ENCODE data around the gene MYL2. TPM values are rescaled to one million over a fixed set of nuclear protein-coding genes. Genes with fewer than 3 reads are reported as not detected.
"Not testable (repeated sequence)": the region's sequence is repeated elsewhere in the genome, so short reads cannot be mapped to it uniquely, and the experiment has no call there.

MYL2 gene
- total RNA-seq, 5 donors from 2014 or later (not counting 1 experiment from before 2014, with no cell fraction given): not detected

DNA sequence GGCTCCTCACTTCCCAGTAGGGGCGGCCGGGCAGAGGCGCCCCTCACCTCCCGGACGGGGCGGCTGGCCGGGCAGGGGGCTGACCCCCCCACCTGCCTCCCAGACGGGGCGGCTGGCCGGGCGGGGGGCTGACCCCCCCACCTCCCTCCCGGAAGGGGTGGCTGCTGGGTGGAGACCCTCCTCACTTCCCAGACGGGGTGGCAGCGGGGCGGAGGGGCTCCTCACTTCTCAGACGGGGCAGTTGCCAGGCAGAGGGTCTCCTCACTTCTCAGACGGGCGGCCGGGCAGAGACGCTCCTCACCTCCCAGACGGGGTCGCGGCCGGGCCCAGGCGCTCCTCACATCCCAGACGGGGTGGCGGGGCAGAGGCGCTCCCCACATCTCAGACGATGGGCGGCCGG is 30.5 kb upstream of the MYL2 start:
- H3K4me1 Mint-ChIP-seq; H3K9me3 Mint-ChIP-seq; H3K36me3 Mint-ChIP-seq; CTCF ChIA-PET; POLR2A ChIA-PET; ATAC-seq (replicated peaks in 1 of 4); H3K27me3 ChIP-seq (replicated peaks in 1 of 2; ENCODE audit: control insufficient read depth in 2 of 2, extremely low read depth in 1 of 2, insufficient read depth in 2 of 2, low read length in 1 of 2); H3K4me1 ChIP-seq (ENCODE audit: control insufficient read depth in 1 of 2, extremely low read depth in 1 of 2, insufficient read depth in 2 of 2, low read length in 2 of 2); H3K4me3 Mint-ChIP-seq; H3K27me3 Mint-ChIP-seq; H3K36me3 ChIP-seq (ENCODE audit: control insufficient read depth in 2 of 2, extremely low read depth in 1 of 2, insufficient read depth in 1 of 2, low read length in 1 of 2); H3K27ac ChIP-seq (ENCODE audit: low read length); H3K4me3 ChIP-seq (ENCODE audit: control insufficient read depth in 1 of 2, extremely low read depth in 1 of 2, low read length in 1 of 2); DNase-seq; H3K9me3 ChIP-seq; H3K27ac Mint-ChIP-seq: not testable (repeated sequence)
- WGBS (ENCODE audit: insufficient coverage): 100% methylated on average over 1 of the region's 31 CpGs

GRCh38 chr12:110950466-110950865 is 30.1 kb upstream of the MYL2 start:
- WGBS (ENCODE audit: insufficient coverage): no CpG with 5 or more reads among the region's 31 CpGs
- not testable (repeated sequence) for H3K27ac ChIP-seq (ENCODE audit: low read length)

DNA sequence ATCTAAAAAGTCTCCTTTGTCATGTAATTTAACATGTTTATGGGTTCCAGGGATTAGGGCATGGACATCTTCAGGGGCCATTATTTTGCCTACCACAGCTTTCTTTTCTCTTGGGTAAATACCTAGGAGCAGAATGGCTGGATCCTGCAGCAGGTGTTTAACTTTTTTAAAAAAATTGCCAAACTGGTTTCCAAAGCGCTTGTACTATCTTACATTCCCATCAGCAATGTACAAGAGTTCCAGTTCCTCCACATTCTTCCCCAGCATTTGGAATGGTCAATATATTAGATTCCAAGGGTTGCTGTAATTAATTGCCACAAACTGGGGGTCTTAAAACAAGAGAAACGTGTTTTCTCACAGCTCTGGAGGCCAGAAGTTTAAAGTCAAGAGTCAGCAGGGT is 27.7 kb upstream of the MYL2 start:
- H3K4me1 Mint-ChIP-seq: no peaks in the 10 kb centered on the region
- Histone ChIP-seq H3K4me3 (ENCODE audit: control insufficient read depth in 1 of 2, extremely low read depth in 1 of 2, low read length in 1 of 2) (no peak overlapping the region), H3K27ac (ENCODE audit: low read length) (no peak overlapping the region), H3K36me3 (ENCODE audit: control insufficient read depth in 2 of 2, extremely low read depth in 1 of 2, insufficient read depth in 1 of 2, low read length in 1 of 2) (no peaks in the 10 kb centered on the region), H3K4me1 (ENCODE audit: control insufficient read depth in 1 of 2, extremely low read depth in 1 of 2, insufficient read depth in 2 of 2, low read length in 2 of 2) (no peaks in the 10 kb centered on the region), H3K9me3 (peaks cover 2% of the 10 kb centered on the region), H3K27me3 (replicated peaks in 1 of 2; ENCODE audit: control insufficient read depth in 2 of 2, extremely low read depth in 1 of 2, insufficient read depth in 2 of 2, low read length in 1 of 2) (no peaks in the 10 kb centered on the region)
- ChIA-PET POLR2A (no interaction called here), CTCF (no interaction called here)
- no peak overlapping the region for H3K27ac Mint-ChIP-seq
- H3K27me3 Mint-ChIP-seq: peaks cover 4 to 5% of the 10 kb centered on the region in 2 donors
- 18% methylated on average over 1 of the region's 2 CpGs for WGBS (ENCODE audit: insufficient coverage)
- no peaks in the 10 kb centered on the region for H3K36me3 Mint-ChIP-seq
- peaks cover 0 to 13% (median 12%) of the 10 kb centered on the region in 3 donors for H3K9me3 Mint-ChIP-seq
- no peak overlapping the region for H3K4me3 Mint-ChIP-seq
- ATAC-seq (replicated peaks in 1 of 4): no peak
- DNase-seq: no peak

More at GRCh38 chr12:110950466-110950865, 30.1 kb upstream of the MYL2 start:
- H3K9me3 ChIP-seq; H3K27ac Mint-ChIP-seq; H3K4me1 ChIP-seq (ENCODE audit: control insufficient read depth in 1 of 2, extremely low read depth in 1 of 2, insufficient read depth in 2 of 2, low read length in 2 of 2); H3K4me1 Mint-ChIP-seq; CTCF ChIA-PET; H3K27me3 Mint-ChIP-seq; H3K4me3 ChIP-seq (ENCODE audit: control insufficient read depth in 1 of 2, extremely low read depth in 1 of 2, low read length in 1 of 2); POLR2A ChIA-PET; H3K27me3 ChIP-seq (replicated peaks in 1 of 2; ENCODE audit: control insufficient read depth in 2 of 2, extremely low read depth in 1 of 2, insufficient read depth in 2 of 2, low read length in 1 of 2); H3K36me3 Mint-ChIP-seq; H3K36me3 ChIP-seq (ENCODE audit: control insufficient read depth in 2 of 2, extremely low read depth in 1 of 2, insufficient read depth in 1 of 2, low read length in 1 of 2); H3K4me3 Mint-ChIP-seq; ATAC-seq (replicated peaks in 1 of 4); DNase-seq: not testable (repeated sequence)
- peaks cover 0 to 12% (median 11%) of the 10 kb centered on the region in 3 donors for H3K9me3 Mint-ChIP-seq

DNA sequence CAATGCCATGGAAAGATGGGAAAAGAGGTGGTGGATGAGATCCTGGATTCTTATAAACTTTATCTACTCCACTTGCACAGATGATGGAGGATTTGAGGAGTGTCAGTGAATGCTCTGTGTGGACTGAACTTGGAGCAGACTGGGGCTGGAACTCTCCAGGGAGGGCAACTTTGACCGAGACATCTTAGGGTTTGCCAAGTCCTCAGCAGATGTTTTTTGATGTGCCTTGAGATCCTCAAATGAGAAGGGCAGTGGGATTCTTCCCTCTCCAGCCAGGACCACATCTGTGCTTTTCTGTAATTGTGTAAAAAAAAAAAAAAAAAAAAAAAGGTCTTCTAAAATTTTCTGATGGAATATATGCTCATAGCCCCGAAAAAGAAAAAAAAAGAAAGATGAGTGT is 23.0 kb upstream of the MYL2 start:
- no peaks in the 10 kb centered on the region for H3K4me1 ChIP-seq (ENCODE audit: control insufficient read depth in 1 of 2, extremely low read depth in 1 of 2, insufficient read depth in 2 of 2, low read length in 2 of 2)
- Mint-ChIP-seq H3K27ac (no peak overlapping the region), H3K4me3 (no peak overlapping the region), H3K27me3 (peaks cover 7 to 10% of the 10 kb centered on the region in 2 donors), H3K36me3 (no peaks in the 10 kb centered on the region), H3K4me1 (no peaks in the 10 kb centered on the region), H3K9me3 (peaks cover 0 to 13% (median 12%) of the 10 kb centered on the region in 3 donors)
- H3K36me3 ChIP-seq (ENCODE audit: control insufficient read depth in 2 of 2, extremely low read depth in 1 of 2, insufficient read depth in 1 of 2, low read length in 1 of 2): no peaks in the 10 kb centered on the region
- DNase-seq: no peak
- H3K27ac ChIP-seq (ENCODE audit: low read length): no peak overlapping the region
- WGBS (ENCODE audit: insufficient coverage): no CpG with 5 or more reads among the region's 2 CpGs
- CTCF ChIA-PET: no interaction called here
- H3K4me3 ChIP-seq (ENCODE audit: control insufficient read depth in 1 of 2, extremely low read depth in 1 of 2, low read length in 1 of 2): no peak overlapping the region
- H3K27me3 ChIP-seq (replicated peaks in 1 of 2; ENCODE audit: control insufficient read depth in 2 of 2, extremely low read depth in 1 of 2, insufficient read depth in 2 of 2, low read length in 1 of 2): peaks cover 0 to 12% of the 10 kb centered on the region in 2 experiments
- H3K9me3 ChIP-seq: peaks cover 2% of the 10 kb centered on the region
- ATAC-seq (replicated peaks in 1 of 4): no peak
- POLR2A ChIA-PET: no interaction called here

GRCh38 chr12:110941391-110941790 is 21.0 kb upstream of the MYL2 start:
- POLR2A ChIA-PET: no interaction called here
- H3K4me1 ChIP-seq (ENCODE audit: control insufficient read depth in 1 of 2, extremely low read depth in 1 of 2, insufficient read depth in 2 of 2, low read length in 2 of 2): peaks cover 0 to 6% of the 10 kb centered on the region in 2 experiments
- H3K36me3 ChIP-seq (ENCODE audit: control insufficient read depth in 2 of 2, extremely low read depth in 1 of 2, insufficient read depth in 1 of 2, low read length in 1 of 2): no peaks in the 10 kb centered on the region
- DNase-seq (no peak), ATAC-seq (replicated peaks in 1 of 4) (no peak)
- Mint-ChIP-seq H3K4me3 (no peak overlapping the region), H3K9me3 (peaks cover 0 to 10% (median 10%) of the 10 kb centered on the region in 3 donors), H3K36me3 (no peaks in the 10 kb centered on the region), H3K27me3 (peaks cover 15 to 21% of the 10 kb centered on the region in 2 donors), H3K27ac (no peak overlapping the region), H3K4me1 (peaks cover 6 to 7% (median 6%) of the 10 kb centered on the region in 3 donors)
- peaks cover 0 to 25% of the 10 kb centered on the region in 2 experiments for H3K27me3 ChIP-seq (replicated peaks in 1 of 2; ENCODE audit: control insufficient read depth in 2 of 2, extremely low read depth in 1 of 2, insufficient read depth in 2 of 2, low read length in 1 of 2)
- H3K27ac ChIP-seq (ENCODE audit: low read length): no peak overlapping the region
- H3K4me3 ChIP-seq (ENCODE audit: control insufficient read depth in 1 of 2, extremely low read depth in 1 of 2, low read length in 1 of 2): no peak overlapping the region
- CTCF ChIA-PET: no interaction called here
- H3K9me3 ChIP-seq: peaks cover 2% of the 10 kb centered on the region
- 80% methylated on average over 3 of the region's 6 CpGs for WGBS (ENCODE audit: insufficient coverage)

DNA sequence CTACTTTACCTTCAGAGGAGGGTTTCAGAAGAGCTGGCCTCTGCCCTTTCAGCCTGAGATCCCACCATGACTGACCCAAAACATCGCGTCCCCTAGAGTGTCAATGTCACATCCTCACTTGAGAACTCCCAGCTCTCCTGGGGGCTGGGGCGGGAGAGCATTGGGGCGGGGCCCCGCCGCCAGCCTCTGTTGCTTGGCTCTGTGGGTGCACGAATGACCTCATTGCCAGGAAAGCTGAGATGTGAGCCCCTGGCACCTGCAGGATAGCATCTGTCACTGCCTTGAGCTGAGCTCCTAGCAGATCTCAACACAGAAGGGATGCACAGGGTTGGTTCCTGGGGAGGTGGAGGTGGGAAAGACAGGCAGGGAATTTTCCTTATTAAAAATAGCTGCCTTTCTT is 20.6 kb upstream of the MYL2 start:
- ATAC-seq (replicated peaks in 1 of 4) (no peak), DNase-seq (no peak)
- 75% methylated on average over 5 of the region's 7 CpGs for WGBS (ENCODE audit: insufficient coverage)
- no peak overlapping the region for H3K27ac ChIP-seq (ENCODE audit: low read length)
- H3K4me1 ChIP-seq (ENCODE audit: control insufficient read depth in 1 of 2, extremely low read depth in 1 of 2, insufficient read depth in 2 of 2, low read length in 2 of 2): peaks cover 0 to 6% of the 10 kb centered on the region in 2 experiments
- no peaks in the 10 kb centered on the region for H3K36me3 ChIP-seq (ENCODE audit: control insufficient read depth in 2 of 2, extremely low read depth in 1 of 2, insufficient read depth in 1 of 2, low read length in 1 of 2)
- Mint-ChIP-seq H3K9me3 (peaks cover 0 to 6% (median 5%) of the 10 kb centered on the region in 3 donors), H3K27me3 (peaks cover 18 to 23% of the 10 kb centered on the region in 2 donors), H3K4me1 (peaks cover 6 to 7% (median 6%) of the 10 kb centered on the region in 3 donors), H3K36me3 (no peaks in the 10 kb centered on the region), H3K4me3 (no peak overlapping the region), H3K27ac (no peak overlapping the region)
- ChIA-PET CTCF (interaction anchor here in 1 of 2 donors (0.6 kb wide), 1 partner anchor 194 kb away, joined by 5 read pairs; no protein-coding TSS in a partner anchor), POLR2A (no interaction called here)
- H3K9me3 ChIP-seq: no peaks in the 10 kb centered on the region
- H3K4me3 ChIP-seq (ENCODE audit: control insufficient read depth in 1 of 2, extremely low read depth in 1 of 2, low read length in 1 of 2): no peak overlapping the region
- H3K27me3 ChIP-seq (replicated peaks in 1 of 2; ENCODE audit: control insufficient read depth in 2 of 2, extremely low read depth in 1 of 2, insufficient read depth in 2 of 2, low read length in 1 of 2): peaks cover 0 to 28% of the 10 kb centered on the region in 2 experiments

DNA sequence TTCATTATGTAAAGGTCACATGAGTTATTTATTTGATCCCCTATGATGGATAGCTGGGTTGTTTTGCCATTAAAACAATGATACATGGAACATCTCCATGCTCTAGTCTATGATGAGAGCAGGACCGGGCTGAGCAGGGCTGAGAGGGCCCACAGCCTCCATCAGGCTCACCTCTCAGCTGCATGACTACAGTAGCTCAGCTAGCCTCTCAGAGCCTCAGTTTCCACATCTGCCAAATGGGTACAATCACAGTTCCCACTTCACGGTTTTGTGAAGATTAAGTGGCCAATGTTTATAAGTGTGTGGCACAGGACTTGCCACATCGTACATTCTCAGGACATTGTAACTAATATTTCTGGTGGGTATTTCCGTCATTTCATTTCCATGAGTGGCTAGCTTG is 19.9 kb upstream of the MYL2 start:
- H3K4me3 ChIP-seq (ENCODE audit: control insufficient read depth in 1 of 2, extremely low read depth in 1 of 2, low read length in 1 of 2): no peak overlapping the region
- Mint-ChIP-seq H3K27ac (no peak overlapping the region), H3K4me3 (no peak overlapping the region), H3K36me3 (no peaks in the 10 kb centered on the region), H3K9me3 (no peaks in the 10 kb centered on the region), H3K4me1 (peaks cover 6 to 7% (median 6%) of the 10 kb centered on the region in 3 donors), H3K27me3 (peaks cover 18 to 23% of the 10 kb centered on the region in 2 donors)
- WGBS (ENCODE audit: insufficient coverage): 80% methylated on average over 1 of the region's 4 CpGs
- POLR2A ChIA-PET: no interaction called here
- H3K36me3 ChIP-seq (ENCODE audit: control insufficient read depth in 2 of 2, extremely low read depth in 1 of 2, insufficient read depth in 1 of 2, low read length in 1 of 2): no peaks in the 10 kb centered on the region
- ATAC-seq (replicated peaks in 1 of 4): no peak
- H3K4me1 ChIP-seq (ENCODE audit: control insufficient read depth in 1 of 2, extremely low read depth in 1 of 2, insufficient read depth in 2 of 2, low read length in 2 of 2): peaks cover 0 to 6% of the 10 kb centered on the region in 2 experiments
- peaks cover 0 to 28% of the 10 kb centered on the region in 2 experiments for H3K27me3 ChIP-seq (replicated peaks in 1 of 2; ENCODE audit: control insufficient read depth in 2 of 2, extremely low read depth in 1 of 2, insufficient read depth in 2 of 2, low read length in 1 of 2)
- CTCF ChIA-PET: interaction anchor here in 1 of 2 donors (0.6 kb wide), 1 partner anchor 195 kb away, joined by 5 read pairs; no protein-coding TSS in a partner anchor
- H3K27ac ChIP-seq (ENCODE audit: low read length): no peak overlapping the region
- H3K9me3 ChIP-seq: no peaks in the 10 kb centered on the region
- DNase-seq: no peak
